ENCODE results near the gene NECAB3.
"Not testable (repeated sequence)": the region's sequence is repeated elsewhere in the genome, so short reads cannot be mapped to it uniquely, and the experiment has no call there.

NECAB3 gene

GRCh38 chr20:33709398-33709797 lies 35.2 kb upstream of the NECAB3 start:
- H3K9ac ChIP-seq (ENCODE audit: low read length in 2 of 2): no peak overlapping the region
- H3K27me3 ChIP-seq (ENCODE audit: control insufficient read depth in 1 of 2, insufficient read depth in 2 of 2, low read length in 2 of 2): no peaks in the 10 kb centered on the region
- no peak overlapping the region for H3K4me3 ChIP-seq (ENCODE audit: low read length in 2 of 2)
- no peaks in the 10 kb centered on the region for H3K4me1 ChIP-seq (ENCODE audit: control insufficient read depth, insufficient read depth, low read length)
- H3K9me3 ChIP-seq (ENCODE audit: control insufficient read depth in 2 of 2, low read length in 2 of 2): no peaks in the 10 kb centered on the region
- H3K36me3 ChIP-seq (ENCODE audit: control insufficient read depth in 2 of 2, insufficient read depth in 2 of 2, low read length in 2 of 2): peaks cover 27 to 35% of the 10 kb centered on the region in 2 donors
- H3K27ac ChIP-seq (ENCODE audit: low read length): no peak overlapping the region

GRCh38 chr20:33707668-33708067 lies 33.4 kb upstream of the NECAB3 start:
- Histone ChIP-seq H3K36me3 (ENCODE audit: control insufficient read depth in 2 of 2, insufficient read depth in 2 of 2, low read length in 2 of 2) (peaks cover 17 to 23% of the 10 kb centered on the region in 2 donors), H3K4me3 (ENCODE audit: low read length in 2 of 2) (no peak overlapping the region), H3K9me3 (ENCODE audit: control insufficient read depth in 2 of 2, low read length in 2 of 2) (no peaks in the 10 kb centered on the region), H3K9ac (ENCODE audit: low read length in 2 of 2) (no peak overlapping the region), H3K4me1 (ENCODE audit: control insufficient read depth, insufficient read depth, low read length) (peaks cover 7% of the 10 kb centered on the region), H3K27ac (ENCODE audit: low read length) (no peak overlapping the region), H3K27me3 (ENCODE audit: control insufficient read depth in 1 of 2, insufficient read depth in 2 of 2, low read length in 2 of 2) (no peaks in the 10 kb centered on the region)

GRCh38 chr20:33704197-33704924 lies 30.1 kb upstream of the NECAB3 start:
- H3K27me3 ChIP-seq (ENCODE audit: control insufficient read depth in 1 of 2, insufficient read depth in 2 of 2, low read length in 2 of 2): no peaks in the 10 kb centered on the region
- no peak overlapping the region for H3K9ac ChIP-seq (ENCODE audit: low read length in 2 of 2)
- no peak overlapping the region for H3K27ac ChIP-seq (ENCODE audit: low read length)
- H3K9me3 ChIP-seq (ENCODE audit: control insufficient read depth in 2 of 2, low read length in 2 of 2): no peaks in the 10 kb centered on the region
- H3K4me1 ChIP-seq (ENCODE audit: control insufficient read depth, insufficient read depth, low read length): peaks cover 7% of the 10 kb centered on the region
- peaks cover 7 to 9% of the 10 kb centered on the region in 2 donors for H3K36me3 ChIP-seq (ENCODE audit: control insufficient read depth in 2 of 2, insufficient read depth in 2 of 2, low read length in 2 of 2)
- no peak overlapping the region for H3K4me3 ChIP-seq (ENCODE audit: low read length in 2 of 2)

DNA sequence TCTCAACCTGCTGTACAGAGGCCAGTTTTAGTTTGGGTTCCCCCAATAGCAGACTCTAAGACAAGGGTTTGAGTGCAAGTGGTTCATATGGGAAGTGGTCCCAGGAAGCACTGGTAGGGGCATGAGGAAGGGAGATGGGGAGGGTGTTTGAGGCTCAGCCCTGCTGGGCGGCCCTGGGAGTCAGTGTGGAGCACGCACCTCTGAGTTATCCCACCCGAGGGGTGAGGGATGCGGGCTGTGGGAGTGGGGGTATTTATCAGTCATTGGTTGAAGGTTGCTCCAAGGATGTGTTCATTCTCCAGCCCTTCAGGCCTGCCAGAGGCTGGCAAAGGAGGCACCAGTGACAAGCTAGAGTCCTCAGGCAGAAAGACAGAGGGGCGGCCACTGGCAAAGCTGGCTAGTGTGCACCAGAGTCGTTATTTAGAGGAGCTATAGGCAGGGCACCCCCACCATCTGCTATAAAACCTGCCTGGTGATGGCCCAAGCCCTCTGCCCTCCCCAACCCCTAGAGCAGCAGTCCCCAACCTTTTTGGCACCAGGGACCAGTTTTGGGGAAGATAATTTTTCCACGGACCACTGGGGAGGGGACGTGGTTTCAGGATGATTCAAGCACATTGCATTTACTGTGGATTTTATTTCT lies 29.4 kb upstream of the NECAB3 start:
- Histone ChIP-seq H3K4me1 (ENCODE audit: control insufficient read depth, insufficient read depth, low read length) (peaks cover 7% of the 10 kb centered on the region), H3K27me3 (ENCODE audit: control insufficient read depth in 1 of 2, insufficient read depth in 2 of 2, low read length in 2 of 2) (no peaks in the 10 kb centered on the region), H3K27ac (ENCODE audit: low read length) (no peak overlapping the region), H3K9ac (ENCODE audit: low read length in 2 of 2) (no peak overlapping the region), H3K36me3 (ENCODE audit: control insufficient read depth in 2 of 2, insufficient read depth in 2 of 2, low read length in 2 of 2) (peaks cover 7 to 9% of the 10 kb centered on the region in 2 donors), H3K4me3 (ENCODE audit: low read length in 2 of 2) (no peak overlapping the region), H3K9me3 (ENCODE audit: control insufficient read depth in 2 of 2, low read length in 2 of 2) (no peaks in the 10 kb centered on the region)

GRCh38 chr20:33702861-33703260 lies 28.6 kb upstream of the NECAB3 start:
- Histone ChIP-seq H3K27me3 (ENCODE audit: control insufficient read depth in 1 of 2, insufficient read depth in 2 of 2, low read length in 2 of 2) (no peaks in the 10 kb centered on the region), H3K9me3 (ENCODE audit: control insufficient read depth in 2 of 2, low read length in 2 of 2) (no peaks in the 10 kb centered on the region), H3K4me3 (ENCODE audit: low read length in 2 of 2) (no peak overlapping the region), H3K9ac (ENCODE audit: low read length in 2 of 2) (peak overlapping the region in 1 of 2 donors; percentile 13), H3K36me3 (ENCODE audit: control insufficient read depth in 2 of 2, insufficient read depth in 2 of 2, low read length in 2 of 2) (peaks cover 7 to 9% of the 10 kb centered on the region in 2 donors), H3K4me1 (ENCODE audit: control insufficient read depth, insufficient read depth, low read length) (peaks cover 7% of the 10 kb centered on the region), H3K27ac (ENCODE audit: low read length) (no peak overlapping the region)

- Histone ChIP-seq H3K4me1 (ENCODE audit: control insufficient read depth, insufficient read depth, low read length) (peaks cover 17% of the 10 kb centered on the region), H3K27me3 (ENCODE audit: control insufficient read depth in 1 of 2, insufficient read depth in 2 of 2, low read length in 2 of 2) (no peaks in the 10 kb centered on the region), H3K27ac (ENCODE audit: low read length) (no peak overlapping the region), H3K9me3 (ENCODE audit: control insufficient read depth in 2 of 2, low read length in 2 of 2) (no peaks in the 10 kb centered on the region), H3K4me3 (ENCODE audit: low read length in 2 of 2) (no peak overlapping the region), H3K9ac (ENCODE audit: low read length in 2 of 2) (no peak overlapping the region), H3K36me3 (ENCODE audit: control insufficient read depth in 2 of 2, insufficient read depth in 2 of 2, low read length in 2 of 2) (no peaks in the 10 kb centered on the region)
Observed at GRCh38 chr20:33701629-33702450, 27.6 kb upstream of the NECAB3 start.

DNA sequence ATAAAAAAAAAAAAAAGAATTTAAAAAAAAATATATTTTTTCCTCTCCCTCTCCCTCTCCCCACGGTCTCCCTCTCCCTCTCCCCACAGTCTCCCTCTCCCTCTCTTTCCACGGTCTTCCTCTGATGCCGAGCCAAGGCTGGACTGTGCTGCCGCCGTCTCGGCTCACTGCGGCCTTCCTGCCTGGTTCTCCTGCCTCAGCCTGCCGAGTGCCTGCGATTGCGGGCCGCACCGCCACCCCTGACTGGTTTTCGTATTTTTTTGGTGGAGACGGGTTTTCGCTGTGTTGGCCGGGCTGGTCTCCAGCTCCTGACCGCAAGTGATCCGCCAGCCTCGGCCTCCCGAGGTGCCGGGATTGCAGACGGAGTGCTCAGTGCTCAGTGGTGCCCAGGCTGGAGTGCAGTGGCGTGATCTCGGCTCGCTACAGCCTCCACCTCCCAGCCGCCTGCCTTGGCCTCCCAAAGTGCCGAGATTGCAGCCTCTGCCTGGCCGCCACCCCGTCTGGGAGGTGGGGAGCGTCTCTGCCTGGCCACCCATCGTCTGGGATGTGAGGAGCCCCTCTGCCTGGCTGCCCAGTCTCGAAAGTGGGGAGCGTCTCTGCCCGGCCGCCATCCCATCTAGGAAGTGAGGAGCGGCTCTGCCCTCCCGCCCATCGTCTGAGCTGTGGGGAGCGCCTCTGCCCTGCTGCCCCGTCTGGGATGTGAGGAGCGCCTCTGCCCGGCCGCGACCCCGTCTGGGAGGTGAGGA lies 26.6 kb upstream of the NECAB3 start:
- not testable (repeated sequence) for H3K27me3 ChIP-seq (ENCODE audit: control insufficient read depth in 1 of 2, insufficient read depth in 2 of 2, low read length in 2 of 2); H3K9me3 ChIP-seq (ENCODE audit: control insufficient read depth in 2 of 2, low read length in 2 of 2); H3K9ac ChIP-seq (ENCODE audit: low read length in 2 of 2); H3K27ac ChIP-seq (ENCODE audit: low read length); H3K36me3 ChIP-seq (ENCODE audit: control insufficient read depth in 2 of 2, insufficient read depth in 2 of 2, low read length in 2 of 2); H3K4me3 ChIP-seq (ENCODE audit: low read length in 2 of 2)
- peaks cover 23% of the 10 kb centered on the region for H3K4me1 ChIP-seq (ENCODE audit: control insufficient read depth, insufficient read depth, low read length)

GRCh38 chr20:33698966-33699365 lies 24.7 kb upstream of the NECAB3 start:
- not testable (repeated sequence) for H3K9ac ChIP-seq (ENCODE audit: low read length in 2 of 2); H3K9me3 ChIP-seq (ENCODE audit: control insufficient read depth in 2 of 2, low read length in 2 of 2); H3K27me3 ChIP-seq (ENCODE audit: control insufficient read depth in 1 of 2, insufficient read depth in 2 of 2, low read length in 2 of 2); H3K27ac ChIP-seq (ENCODE audit: low read length); H3K4me3 ChIP-seq (ENCODE audit: low read length in 2 of 2); H3K36me3 ChIP-seq (ENCODE audit: control insufficient read depth in 2 of 2, insufficient read depth in 2 of 2, low read length in 2 of 2)
- H3K4me1 ChIP-seq (ENCODE audit: control insufficient read depth, insufficient read depth, low read length): peaks cover 30% of the 10 kb centered on the region

DNA sequence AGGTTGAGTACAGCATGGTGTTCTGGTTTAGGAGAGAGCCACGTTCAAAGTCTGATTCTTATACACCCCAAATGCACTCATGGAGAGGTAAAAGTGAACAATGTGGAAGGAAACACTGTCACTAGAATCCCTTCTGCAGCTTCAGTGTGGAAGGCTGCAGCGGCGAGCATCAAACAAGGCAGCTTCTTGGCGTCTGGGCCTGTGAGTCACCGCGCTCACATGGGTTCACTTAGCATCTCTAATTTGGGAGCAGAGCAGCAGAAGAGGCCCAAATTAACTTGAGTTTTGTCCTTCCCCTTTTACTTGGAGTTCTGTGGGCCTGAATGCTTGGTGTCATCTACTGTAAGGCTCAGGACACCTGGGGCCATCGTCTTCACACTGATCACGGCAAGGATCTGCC lies 22.9 kb upstream of the NECAB3 start:
- H3K27me3 ChIP-seq (ENCODE audit: control insufficient read depth in 1 of 2, insufficient read depth in 2 of 2, low read length in 2 of 2): no peaks in the 10 kb centered on the region
- H3K36me3 ChIP-seq (ENCODE audit: control insufficient read depth in 2 of 2, insufficient read depth in 2 of 2, low read length in 2 of 2): no peaks in the 10 kb centered on the region
- peak overlapping the region; percentile 62 for H3K27ac ChIP-seq (ENCODE audit: low read length)
- no peaks in the 10 kb centered on the region for H3K9me3 ChIP-seq (ENCODE audit: control insufficient read depth in 2 of 2, low read length in 2 of 2)
- H3K4me3 ChIP-seq (ENCODE audit: low read length in 2 of 2): no peak overlapping the region
- peaks cover 26% of the 10 kb centered on the region for H3K4me1 ChIP-seq (ENCODE audit: control insufficient read depth, insufficient read depth, low read length)
- no peak overlapping the region for H3K9ac ChIP-seq (ENCODE audit: low read length in 2 of 2)

DNA sequence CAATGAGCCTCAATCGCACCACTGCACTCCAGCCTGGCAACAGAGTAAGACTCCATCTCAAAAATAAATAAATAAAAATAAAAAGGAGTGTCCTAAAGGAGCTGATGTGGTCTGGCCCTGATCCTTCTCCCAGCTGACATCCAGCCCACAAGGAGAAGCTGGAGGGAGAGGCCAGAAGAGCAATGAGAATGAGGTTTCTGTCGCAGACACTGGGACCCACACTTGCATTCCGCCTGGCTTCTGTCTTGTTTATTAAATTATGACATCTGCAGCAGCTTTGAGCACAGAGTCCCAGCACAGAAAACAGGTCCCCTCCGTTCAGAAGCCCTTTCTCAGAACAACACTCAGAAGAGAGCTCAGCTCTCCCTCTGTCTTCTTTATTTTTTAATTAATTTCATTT lies 22.2 kb upstream of the NECAB3 start:
- peak overlapping the region; percentile 62 for H3K27ac ChIP-seq (ENCODE audit: low read length)
- H3K36me3 ChIP-seq (ENCODE audit: control insufficient read depth in 2 of 2, insufficient read depth in 2 of 2, low read length in 2 of 2): no peaks in the 10 kb centered on the region
- H3K9me3 ChIP-seq (ENCODE audit: control insufficient read depth in 2 of 2, low read length in 2 of 2): no peaks in the 10 kb centered on the region
- no peak overlapping the region for H3K9ac ChIP-seq (ENCODE audit: low read length in 2 of 2)
- H3K27me3 ChIP-seq (ENCODE audit: control insufficient read depth in 1 of 2, insufficient read depth in 2 of 2, low read length in 2 of 2): no peaks in the 10 kb centered on the region
- H3K4me1 ChIP-seq (ENCODE audit: control insufficient read depth, insufficient read depth, low read length): peaks cover 26% of the 10 kb centered on the region
- H3K4me3 ChIP-seq (ENCODE audit: low read length in 2 of 2): no peak overlapping the region

All from stomach smooth muscle (tissue), 2 donors.